ENCODE results near the gene KCNJ1.

Gene KCNJ1

GRCh38 chr11:128813729-128814128 is 53.4 kb downstream of the KCNJ1 start:
- TF ChIP-seq CTCF (conservative IDR thresholded peaks at IDR 0.05; ENCODE audit: low read depth): no peak
- H3K27ac ChIP-seq: no peak overlapping the region
- POLR2A ChIA-PET (ENCODE audit: low non-redundant PET): no interaction called here
- no peak for DNase-seq (ENCODE audit: low spot score)
- CTCF ChIA-PET: no interaction called here

- ChIA-PET CTCF (no interaction called here), POLR2A (ENCODE audit: low non-redundant PET) (no interaction called here)
- no peak for DNase-seq (ENCODE audit: low spot score)
- no peak for TF ChIP-seq CTCF (conservative IDR thresholded peaks at IDR 0.05; ENCODE audit: low read depth)
- no peak overlapping the region for H3K27ac ChIP-seq
Observed at GRCh38 chr11:128810784-128811514, 56.1 kb downstream of the KCNJ1 start.

- POLR2A ChIA-PET (ENCODE audit: low non-redundant PET): no interaction called here
- peak; percentile 63 for DNase-seq (ENCODE audit: low spot score)
- no peak overlapping the region for H3K27ac ChIP-seq
- no peak for TF ChIP-seq CTCF (conservative IDR thresholded peaks at IDR 0.05; ENCODE audit: low read depth)
- CTCF ChIA-PET: interaction anchor here (0.6 to 1.2 kb wide), 3 partner anchors 21 to 1342 kb away, joined by 3 to 4 read pairs (median 4); no protein-coding TSS in a partner anchor
Observed at GRCh38 chr11:128809128-128809527, 58.0 kb downstream of the KCNJ1 start.

GRCh38 chr11:128807909-128808308 is 59.2 kb downstream of the KCNJ1 start:
- CTCF ChIA-PET: no interaction called here
- H3K27ac ChIP-seq: no peak overlapping the region
- POLR2A ChIA-PET (ENCODE audit: low non-redundant PET): no interaction called here
- no peak for TF ChIP-seq CTCF (conservative IDR thresholded peaks at IDR 0.05; ENCODE audit: low read depth)
- DNase-seq (ENCODE audit: low spot score): no peak

- DNase-seq (ENCODE audit: low spot score): no peak
- H3K27ac ChIP-seq: no peak overlapping the region
- TF ChIP-seq CTCF (conservative IDR thresholded peaks at IDR 0.05; ENCODE audit: low read depth): no peak
- POLR2A ChIA-PET (ENCODE audit: low non-redundant PET): no interaction called here
- CTCF ChIA-PET: no interaction called here
Observed at GRCh38 chr11:128806506-128807261, 60.4 kb downstream of the KCNJ1 start.

- ChIA-PET POLR2A (ENCODE audit: low non-redundant PET) (no interaction called here), CTCF (no interaction called here)
- no peak for TF ChIP-seq CTCF (conservative IDR thresholded peaks at IDR 0.05; ENCODE audit: low read depth)
- no peak for DNase-seq (ENCODE audit: low spot score)
- H3K27ac ChIP-seq: no peak overlapping the region
Observed at GRCh38 chr11:128804481-128804880, 62.6 kb downstream of the KCNJ1 start.

Measured in RWPE1 (cell line).